Superior temporal gyrus (tissue), 1 donor: ENCODE results near the gene GRM4.

ENCODE experiments used
- DNase-seq: peaks from one replicate; pipeline ENCODE4 v3.0.0-alpha.2; 2016; ENCODE audit errors: extremely low spot score

Gene GRM4

GRCh38 chr6:34062815-34063214 is 83.1 kb downstream of the GRM4 start:
- no peak for DNase-seq

- no peak for DNase-seq
Measured at GRCh38 chr6:34062156-34062555, 83.7 kb downstream of the GRM4 start.

- DNase-seq: no peak
Measured at GRCh38 chr6:34061348-34061747, 84.5 kb downstream of the GRM4 start.

- DNase-seq: no peak
Measured at GRCh38 chr6:34059914-34060313, 86.0 kb downstream of the GRM4 start.

- DNase-seq: no peak
Measured at GRCh38 chr6:34059136-34059731, 86.7 kb downstream of the GRM4 start.

GRCh38 chr6:34057790-34058189 is 88.1 kb downstream of the GRM4 start:
- no peak for DNase-seq

- no peak for DNase-seq
Measured at GRCh38 chr6:34057191-34057590, 88.7 kb downstream of the GRM4 start.

GRCh38 chr6:34056305-34057108 is 89.4 kb downstream of the GRM4 start:
- no peak for DNase-seq

- peak; percentile 53 for DNase-seq
Measured at GRCh38 chr6:34055223-34055933, 90.5 kb downstream of the GRM4 start.

- DNase-seq: no peak
Measured at GRCh38 chr6:34053721-34054120, 92.2 kb downstream of the GRM4 start.

GRCh38 chr6:34052918-34053608 is 92.8 kb downstream of the GRM4 start:
- DNase-seq: no peak

GRCh38 chr6:34052071-34052825 is 93.6 kb downstream of the GRM4 start:
- DNase-seq: no peak

GRCh38 chr6:34051331-34051919 is 94.5 kb downstream of the GRM4 start:
- DNase-seq: no peak

- no peak for DNase-seq
Measured at GRCh38 chr6:34050691-34051090, 95.2 kb downstream of the GRM4 start.

- no peak for DNase-seq
Measured at GRCh38 chr6:34049395-34050342, 96.2 kb downstream of the GRM4 start.

- no peak for DNase-seq
Measured at GRCh38 chr6:34047913-34048867, 97.7 kb downstream of the GRM4 start.

GRCh38 chr6:34046617-34047016 is 99.3 kb downstream of the GRM4 start:
- no peak for DNase-seq

GRCh38 chr6:34045771-34046170 is 100.1 kb downstream of the GRM4 start:
- no peak for DNase-seq
